Fibroblast of peridontal ligament (primary cell): Measurements from ENCODE around the gene COL18A1.
A peak's percentile ranks its signal among the peaks of the same experiment; 100 is the strongest.

Source experiments
- DNase-seq: peaks from one replicate; pipeline ENCODE4 v3.0.0-alpha.2; 2010; ENCODE audit errors: extremely low read depth

COL18A1 gene

DNA sequence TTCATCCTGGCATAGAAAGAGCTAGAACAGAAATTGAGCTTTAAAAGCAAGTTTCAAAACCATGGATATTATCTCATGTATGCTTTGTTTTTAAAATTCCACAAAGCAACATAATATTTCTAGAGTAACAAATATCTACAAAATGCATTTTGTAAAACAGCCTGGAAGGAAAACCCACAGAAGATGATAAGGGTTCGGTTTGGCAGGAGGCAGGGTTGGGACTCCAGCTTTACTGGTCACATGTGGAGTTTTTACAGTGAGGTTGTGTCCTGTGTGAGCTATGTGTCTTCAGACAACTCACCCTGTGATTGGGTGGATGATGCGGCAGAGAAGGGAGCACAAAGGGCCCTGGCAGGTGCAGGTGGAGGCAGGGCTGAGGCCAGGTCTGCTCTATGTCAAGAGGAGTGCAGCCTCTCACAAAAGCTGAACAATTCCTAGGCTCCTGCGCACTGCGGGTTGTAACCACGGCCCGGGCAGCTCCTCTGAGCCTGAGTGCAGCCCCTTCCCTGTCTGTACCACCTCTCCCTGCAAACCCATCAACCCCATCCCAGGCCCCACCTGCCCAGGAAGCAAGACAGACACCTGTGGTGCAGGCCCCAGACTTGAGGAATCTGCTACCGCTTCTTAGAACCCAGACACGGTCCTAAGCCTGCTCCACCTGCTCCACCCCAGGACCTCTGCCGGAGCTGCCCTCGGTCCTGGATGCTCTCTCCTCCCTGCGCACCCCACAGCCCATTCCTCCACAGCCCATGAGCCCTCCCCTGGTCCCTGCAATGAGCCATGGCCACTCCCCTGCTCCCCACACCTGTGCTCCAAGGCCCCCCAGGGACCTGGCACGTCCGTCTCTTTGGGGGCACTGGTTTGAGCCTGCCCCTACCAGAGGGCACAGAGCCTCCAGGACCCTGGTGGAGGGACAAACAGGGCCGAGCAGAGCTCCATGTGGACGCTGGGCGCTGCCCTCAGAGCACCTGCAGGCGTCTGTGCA, 2.8 kb upstream of the COL18A1 start:
- no peak for DNase-seq

DNA sequence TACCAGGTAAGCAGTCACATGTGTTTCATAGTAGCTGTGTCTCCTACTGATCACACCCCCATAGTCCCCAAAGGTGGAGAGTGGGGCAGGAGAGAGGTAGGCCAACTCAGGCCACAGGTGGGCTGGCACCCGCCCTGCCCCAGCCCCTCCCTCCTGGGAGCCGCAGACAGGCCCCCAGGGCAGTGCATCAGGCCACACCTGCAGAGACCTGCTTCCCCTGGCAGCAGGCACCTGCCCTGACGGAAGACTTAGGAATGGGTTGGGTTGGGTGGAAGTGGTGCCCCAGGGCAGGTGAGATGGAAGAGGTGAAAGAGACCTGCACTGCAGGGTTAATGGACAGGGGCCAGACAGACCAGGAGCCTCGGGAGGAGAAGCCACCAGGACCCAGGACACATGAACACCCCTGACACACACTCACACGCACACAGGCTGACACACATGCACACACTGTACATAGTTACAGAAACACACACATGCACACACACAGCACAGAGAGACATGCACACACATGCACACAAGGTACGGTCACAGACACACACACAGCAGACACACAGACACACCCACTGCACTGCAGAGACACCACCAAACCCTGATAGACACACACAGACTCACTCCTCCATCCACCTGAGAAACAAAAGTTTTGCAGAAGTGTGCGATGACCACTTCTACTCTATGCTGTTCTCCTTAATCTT, 1.7 kb upstream of the COL18A1 start:
- DNase-seq, result no peak

DNA sequence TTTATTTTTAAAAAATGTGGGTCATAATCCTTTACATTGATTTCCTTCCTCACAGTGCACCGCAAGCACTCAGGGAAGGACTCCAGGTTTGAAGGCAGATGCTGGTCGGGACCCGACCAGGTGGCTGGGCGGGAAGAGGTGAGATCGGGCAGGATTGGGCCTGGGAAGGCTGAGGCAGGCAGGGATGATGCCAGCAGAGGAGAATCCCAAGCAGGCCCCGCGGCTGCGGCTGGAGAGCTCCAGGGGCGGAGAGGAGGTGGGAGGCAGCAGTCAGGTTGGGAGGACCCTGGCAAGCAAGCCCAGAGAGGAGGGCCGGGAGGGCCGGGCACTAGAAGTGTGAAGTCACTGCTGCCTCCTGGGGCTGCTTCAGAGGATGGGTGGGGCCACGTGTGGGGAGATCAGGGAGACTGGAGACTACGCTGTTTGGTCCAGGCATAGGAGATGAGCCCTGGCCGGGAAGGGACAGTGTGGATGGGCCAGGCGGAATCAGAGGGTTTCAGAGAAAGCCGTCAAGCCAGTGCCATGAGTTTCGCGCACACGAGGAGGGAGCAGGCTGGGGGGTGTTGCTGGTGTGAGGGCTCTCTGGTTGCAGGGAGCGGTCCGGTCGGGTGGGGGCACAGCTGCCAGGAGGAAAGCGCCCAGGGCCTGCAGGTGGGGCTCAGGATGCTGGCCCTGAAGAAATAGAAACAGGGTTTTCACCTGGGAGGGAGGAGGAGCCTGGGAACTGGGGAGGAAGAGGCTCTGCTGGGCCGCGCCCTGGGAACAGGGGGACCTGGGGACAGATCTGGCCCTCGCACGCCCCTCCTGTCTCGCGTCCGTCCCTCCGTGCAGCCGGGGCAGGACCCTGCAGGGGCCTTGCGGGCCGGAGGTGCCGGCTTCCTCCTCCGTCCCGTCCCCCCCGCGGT, 888 bp upstream of the COL18A1 start:
- no peak for DNase-seq

DNA sequence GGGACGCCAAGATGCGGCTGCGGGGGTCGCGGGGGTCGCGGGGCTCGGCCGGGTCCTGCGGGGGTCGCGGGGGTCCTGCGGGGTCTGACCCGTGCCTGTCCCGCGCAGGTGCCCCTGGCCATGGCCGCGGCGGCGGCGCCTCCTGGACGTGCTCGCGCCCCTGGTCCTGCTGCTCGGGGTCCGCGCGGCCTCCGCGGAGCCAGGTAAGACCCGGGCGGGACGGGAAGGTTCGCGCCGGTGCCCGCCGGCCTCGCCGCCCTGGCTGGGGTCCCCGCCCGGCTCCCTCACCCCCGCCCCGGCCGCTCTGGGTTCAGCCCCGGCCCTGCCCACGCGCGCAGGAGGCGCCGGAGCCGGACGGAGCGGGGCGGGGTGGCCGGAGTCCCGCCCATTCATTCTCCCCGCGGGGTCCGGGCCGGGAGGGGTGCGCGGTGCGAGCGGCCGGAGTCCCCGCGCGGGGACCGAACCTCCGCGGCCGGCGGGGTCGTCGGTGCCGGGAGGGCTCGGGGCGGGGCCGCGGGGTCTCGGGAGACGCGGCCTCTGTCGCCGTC, 380 bp downstream of the COL18A1 start:
- DNase-seq, result no peak

DNA sequence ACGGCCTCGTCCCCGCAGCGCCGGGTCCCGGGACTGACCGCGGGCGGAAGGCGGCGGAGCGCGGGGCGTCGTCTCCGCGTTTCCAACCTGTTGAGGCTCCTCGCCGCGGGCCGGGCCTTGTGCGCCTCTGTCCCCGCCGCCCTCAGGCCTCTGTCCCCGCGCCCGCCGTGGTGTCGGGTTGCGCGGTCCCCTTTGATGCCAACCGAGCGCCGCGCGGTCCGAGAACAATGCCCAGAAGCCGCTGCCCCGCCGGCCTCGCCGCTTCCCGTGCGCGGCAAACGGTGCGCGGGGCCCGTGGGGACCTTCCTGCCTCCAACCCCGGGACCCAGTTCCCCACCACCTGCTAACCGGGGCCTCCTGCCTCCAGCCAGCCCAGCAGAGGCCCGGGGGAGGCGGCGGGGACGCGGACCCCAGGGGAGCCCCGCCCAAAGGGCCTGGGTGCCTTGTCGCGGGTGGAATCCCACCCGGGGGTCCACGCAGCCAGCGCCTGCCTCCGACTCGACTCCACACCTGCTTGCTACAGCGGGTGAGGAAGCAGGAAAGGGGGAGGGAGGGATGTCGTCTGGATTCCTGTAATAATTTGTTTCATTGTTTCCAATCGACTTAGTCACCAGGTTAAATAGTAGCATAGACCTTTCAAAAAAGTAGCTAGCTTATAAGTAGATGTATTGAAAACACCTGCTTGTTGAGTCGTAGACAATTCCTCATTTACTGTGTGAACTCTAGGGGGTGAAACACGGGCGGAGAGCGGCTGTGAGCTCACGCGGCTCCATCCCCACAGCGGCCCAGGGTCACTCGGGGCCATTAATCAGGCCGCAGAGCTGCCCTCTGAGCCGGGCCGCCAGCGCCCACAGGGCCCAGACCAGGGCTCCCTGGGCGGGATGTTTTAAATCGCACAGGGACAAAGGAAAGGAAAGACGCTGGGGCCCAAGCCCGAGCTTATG, 1.1 kb downstream of the COL18A1 start:
- DNase-seq, result no peak

DNA sequence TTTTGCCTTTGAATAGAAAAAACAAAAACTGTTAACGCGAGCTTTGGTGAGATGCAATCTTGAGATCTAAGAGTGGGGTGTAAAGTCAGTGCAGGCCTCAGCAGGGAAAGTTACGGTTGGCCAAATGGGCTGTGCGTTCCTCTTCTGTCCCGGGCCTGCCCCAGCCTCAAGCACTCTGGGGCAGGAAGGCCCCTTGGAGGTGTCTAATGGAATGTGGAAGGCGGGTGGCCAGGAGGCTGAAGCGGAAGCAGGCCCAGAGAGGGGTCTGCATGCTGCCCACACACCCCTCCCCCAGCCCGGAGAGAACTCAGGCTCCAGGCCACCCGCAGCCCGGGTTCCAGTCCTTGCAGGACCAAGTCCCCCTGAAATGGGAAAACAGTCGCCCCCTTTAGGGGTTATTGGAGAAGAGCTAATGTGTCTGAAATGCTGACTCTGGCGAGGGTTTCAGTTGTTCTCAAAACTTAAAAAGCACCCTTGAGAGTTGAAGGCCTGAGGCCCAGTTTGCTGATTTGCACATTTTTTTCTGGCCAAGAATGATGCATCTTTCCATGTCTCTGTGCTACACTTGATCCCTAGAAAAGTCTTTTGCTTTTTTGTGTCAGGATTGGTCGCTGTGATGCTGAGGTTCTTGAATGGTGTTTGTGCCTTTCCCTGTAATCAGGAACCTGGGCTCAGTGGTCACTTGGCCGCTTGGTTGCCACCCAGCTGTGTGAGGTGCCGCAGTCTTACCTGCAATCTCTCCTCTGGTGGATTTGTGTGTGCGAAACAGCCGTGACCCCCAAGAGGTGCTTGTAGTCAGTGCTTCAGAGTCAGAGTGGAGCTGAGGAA, 2.0 kb downstream of the COL18A1 start:
- peak; percentile 41 for DNase-seq

DNA sequence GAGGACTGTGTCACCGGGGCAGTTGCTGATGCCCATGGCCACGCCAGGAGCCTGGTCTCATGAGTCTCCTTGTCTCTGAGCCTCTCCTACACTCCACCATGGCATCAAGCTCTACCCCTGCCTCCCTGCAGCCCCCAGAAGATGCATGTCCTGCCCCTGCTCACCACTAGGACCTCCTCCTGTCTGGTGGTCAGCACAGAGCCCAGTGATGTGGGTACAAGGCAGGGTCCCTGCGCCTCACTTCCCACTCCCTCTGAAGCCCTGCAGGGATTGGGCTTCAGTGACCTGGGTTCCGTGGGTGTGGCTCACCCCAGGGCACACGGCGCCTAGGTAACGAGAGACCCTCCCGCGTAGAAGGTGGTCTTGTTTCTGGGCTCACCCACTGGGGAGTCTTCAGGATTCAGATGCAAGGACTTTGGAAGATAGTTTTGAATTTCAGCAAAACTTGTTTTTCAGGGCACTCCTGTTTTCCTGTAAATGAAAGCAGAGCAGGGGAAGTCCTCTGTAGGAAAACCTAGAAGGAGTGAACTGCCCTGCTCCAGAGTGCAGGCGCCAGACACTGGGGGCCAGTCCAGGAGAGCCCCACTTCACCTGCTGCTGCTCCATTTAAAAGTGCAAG, 2.8 kb downstream of the COL18A1 start:
- DNase-seq, result no peak

DNA sequence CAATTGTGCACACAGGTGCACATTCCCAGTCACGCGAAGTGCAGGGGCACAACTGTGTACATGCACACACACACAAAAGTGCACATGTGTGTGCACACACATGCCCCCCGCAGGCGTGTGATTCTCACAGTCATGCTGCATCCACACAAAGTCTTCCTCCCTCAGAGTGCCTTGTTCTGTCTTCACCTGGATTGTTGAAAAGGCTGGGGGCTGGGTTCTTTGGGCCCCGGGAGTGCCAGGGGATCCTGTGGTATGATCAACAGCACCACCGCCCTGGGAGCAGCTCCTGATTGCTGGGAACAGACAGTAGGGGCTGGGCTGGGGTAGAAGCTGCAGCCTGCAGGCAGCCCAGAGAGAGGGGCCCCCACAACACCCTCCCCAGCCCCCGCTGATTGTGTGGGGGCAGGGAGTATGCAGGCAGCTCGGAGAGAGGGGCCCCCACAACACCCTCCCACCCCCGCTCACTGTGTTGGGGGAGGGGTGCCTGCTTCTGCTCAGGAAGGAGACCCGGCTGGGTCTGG, 3.4 kb downstream of the COL18A1 start:
- no peak for DNase-seq

DNA sequence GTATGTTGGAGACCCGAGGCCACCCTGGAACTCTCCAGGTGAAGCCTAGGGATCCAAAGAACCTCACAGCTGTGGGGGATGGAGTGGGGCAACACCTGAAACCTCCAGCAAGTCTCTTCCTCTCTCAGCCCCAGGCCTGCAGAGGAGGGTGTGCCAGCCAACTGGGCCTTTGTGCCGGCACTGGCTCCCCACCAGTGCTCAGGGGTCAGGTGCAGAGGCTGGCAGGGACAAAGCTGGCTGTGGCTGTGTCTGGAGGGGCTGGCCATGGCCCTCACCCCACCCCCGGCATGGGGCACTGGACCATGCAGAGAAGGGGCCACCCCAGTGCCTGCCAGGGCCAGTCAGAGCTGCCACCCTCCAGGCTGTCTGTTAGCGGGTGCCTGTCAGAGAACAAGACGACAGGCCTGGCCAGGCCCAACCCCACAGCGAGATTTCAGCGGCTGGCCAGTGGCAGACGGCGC, 3.9 kb downstream of the COL18A1 start:
- DNase-seq, result no peak

DNA sequence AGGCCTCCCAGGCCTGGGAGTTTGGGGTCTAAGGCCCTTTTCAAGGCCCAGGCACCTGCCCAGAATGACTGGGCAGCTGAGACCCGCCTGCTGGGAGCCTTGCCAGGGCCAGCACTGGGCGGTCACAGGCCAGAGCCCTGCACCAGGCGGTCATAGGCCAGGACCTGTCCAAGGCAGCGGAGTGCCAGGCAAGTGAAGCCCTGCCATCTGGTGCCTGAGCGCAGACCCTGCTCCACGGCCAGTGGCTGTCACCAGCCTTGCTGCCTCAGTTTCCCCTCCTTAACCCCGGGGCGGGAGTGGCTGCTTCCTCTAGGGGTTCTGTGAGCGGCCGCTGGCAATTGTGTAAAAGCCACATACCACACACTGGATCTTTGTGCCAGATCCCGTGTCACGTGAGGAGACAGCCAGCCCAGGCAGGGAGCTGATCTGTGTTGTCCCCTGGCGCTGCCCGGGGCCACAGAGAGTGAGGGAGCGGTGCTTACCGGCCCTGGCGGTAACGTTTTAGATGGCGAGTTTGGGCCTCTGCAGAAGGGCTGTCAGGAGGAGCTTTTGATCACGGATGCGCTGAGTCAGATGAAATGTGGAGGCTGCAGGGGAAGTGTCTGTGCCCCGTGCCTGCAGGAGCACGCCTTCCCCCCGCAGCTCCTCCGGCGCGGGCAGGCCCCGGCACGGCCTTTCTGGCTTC, 4.6 kb downstream of the COL18A1 start:
- DNase-seq, result no peak

DNA sequence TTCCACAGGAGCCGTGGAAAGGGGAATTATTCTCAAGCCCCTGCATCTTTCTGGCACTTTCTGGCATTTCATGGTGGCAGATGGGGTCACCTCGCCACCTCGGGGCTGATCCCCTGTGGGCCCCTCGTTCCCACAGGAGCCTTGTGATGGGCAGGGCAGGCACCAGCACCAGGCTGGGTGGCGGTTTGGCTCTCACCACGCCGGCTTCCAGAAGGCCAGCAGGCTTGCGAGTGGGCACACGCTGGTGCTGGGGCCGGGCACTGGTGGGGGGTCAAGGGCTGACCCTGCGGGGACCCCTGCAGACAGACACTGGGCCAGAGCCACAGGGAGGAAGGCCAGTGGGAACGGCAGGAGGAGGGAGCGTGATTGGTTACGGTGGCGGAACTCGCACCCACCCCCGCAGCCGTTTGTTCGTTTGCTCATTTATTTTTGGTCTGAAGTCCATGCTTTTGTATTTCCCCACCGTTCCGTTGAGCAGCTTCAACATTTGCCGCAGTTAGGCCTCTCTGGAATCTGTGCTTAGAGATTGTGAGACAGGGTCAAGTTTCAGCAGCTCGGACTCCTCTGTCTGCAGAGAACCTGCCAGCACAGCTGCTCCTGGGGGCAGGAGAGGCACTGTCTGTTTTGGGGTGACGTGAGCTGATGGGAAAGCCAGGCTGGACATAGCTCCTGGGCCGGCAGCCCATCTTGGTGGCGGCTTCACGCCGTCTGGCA, 5.3 kb downstream of the COL18A1 start:
- no peak for DNase-seq

DNA sequence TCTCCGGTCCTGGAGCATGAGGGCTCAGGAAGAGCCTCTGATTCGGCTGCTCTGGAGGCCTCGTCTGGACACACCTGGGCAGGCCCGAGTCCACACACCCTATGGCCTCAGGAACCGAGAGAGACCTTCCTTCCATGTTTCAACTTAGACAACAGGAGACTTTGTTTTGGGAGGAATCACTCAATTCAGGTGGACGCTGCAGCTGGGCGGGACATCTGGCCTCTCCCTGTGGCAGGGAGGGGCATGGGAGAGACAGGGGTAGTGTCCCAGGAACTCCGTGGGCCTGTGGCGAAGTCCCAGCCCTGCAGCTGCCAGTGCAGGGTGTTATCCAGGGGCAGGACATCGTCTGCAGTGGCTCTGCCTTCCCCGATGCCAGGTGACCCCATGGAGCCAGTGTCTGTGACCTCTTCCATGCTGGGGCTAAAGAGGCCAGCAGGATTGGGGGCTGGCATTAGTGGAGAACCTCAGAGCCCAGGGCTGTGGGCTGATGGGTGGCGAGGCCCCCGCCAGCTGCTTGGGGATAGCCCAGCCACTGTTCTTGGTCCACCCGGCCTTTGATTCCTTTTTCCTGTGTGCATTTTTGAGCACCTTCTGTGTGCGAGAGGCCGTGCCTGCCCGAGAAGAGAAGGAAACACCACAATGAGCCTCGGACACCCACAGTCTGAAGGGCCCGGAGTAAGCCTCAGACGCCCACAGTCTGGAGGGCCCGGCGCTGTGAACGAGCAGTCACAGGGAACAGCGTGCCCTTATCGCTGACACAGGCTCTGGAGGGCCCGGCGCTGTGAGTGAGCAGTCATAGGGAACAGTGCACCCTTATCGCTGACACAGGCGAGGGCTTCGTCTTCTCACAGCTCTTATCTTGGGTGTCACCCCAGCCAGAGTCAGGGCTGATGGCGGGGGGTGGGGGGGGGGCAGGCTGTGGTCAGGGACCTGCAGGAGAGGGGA, 6.2 kb downstream of the COL18A1 start:
- no peak for DNase-seq

DNA sequence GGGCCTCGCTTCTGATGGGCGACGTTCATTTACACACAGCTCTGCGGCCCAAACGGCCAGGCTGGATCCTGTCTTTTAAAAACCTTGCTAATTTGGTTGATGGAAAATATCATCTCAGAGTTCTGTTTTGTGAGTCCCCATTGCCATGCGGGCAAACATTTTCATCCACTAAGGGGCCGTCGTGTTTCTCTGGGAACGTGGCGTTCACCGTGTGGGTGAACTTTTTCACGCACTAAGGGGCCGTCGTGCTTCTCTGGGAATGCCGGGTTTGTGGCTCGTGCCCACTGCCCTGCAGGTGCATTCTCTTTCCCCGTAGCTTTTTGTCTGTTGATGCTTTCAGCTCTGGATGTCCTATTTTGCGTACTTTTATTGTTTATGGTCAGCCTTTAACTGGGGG, 6.8 kb downstream of the COL18A1 start:
- DNase-seq, result no peak

DNA sequence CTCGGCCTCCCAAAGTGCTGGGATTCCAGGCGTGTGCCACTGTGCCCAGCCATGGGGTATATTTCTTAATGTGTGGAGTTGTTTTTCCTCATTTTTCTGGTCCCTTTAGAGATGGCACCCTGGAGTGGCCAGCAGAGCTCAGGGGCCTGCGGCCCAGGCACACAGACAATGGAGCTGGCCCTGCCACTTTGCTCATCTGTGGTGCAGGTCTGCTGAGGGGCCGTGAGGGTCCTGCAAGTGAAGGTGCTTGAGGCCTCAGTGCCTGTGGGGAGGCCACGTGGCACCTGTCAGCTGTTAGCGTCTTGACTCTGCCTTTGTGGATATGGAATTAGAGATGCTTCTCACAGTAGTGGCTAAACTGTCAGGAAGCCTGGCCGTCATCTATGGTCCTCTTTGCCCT, 7.5 kb downstream of the COL18A1 start:
- no peak for DNase-seq

DNA sequence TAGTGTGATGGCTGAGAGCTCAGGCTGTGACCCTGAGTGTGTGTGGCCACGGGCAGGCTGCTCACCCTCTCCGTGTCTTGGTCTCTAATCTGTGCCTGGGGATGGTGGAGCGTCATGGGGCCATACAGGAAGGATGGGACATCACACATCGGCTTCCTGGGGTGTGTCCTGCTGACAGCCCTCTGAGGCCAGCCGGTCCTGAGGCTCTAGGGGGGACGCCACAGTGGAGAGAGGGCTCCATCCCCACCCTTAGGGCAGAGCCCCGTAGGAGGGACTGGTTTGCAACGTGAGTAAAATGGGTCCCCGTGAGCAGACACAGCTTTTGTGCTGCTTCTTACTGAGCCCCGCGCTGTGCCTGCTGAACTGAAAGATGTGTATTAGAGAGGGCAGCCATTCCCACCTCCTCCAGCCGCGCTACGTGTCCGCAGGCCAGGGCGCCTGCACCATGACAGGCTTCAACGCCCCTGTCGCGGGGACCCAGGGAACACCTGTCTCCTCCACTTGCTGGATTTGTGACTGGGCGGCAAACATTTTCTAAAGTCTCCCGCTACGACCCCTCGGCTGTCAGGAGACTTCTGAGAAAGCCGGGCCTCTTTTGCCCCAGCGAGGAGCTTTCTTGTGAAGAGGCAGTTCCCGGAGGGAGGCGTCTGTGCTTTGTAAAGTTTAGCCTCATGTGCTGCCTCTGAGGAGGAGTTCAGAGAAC, 8.1 kb downstream of the COL18A1 start:
- no peak for DNase-seq

DNA sequence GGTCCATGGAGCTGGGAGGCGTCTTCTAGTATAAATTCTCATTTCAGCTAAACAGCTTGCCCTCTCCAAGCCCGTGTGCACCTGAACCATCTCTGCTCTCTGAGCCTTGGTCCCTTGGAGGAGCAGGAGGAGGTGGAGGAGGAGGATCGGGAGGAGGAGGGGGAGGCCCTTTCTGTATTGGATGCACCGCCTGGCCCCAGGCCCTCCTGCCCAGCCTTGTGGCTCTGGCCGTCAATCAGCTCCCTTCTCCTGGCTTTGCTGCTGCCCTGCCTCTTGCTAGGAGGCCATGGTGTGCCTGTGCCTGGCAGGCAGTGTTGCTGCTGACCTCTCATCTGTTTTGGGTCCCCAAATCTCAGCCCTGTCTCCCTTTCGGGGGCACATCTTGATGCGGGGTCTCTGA, 9.0 kb downstream of the COL18A1 start:
- DNase-seq, result no peak
